H1 (cell line): ENCODE data around the gene ESRRB. TPM values are rescaled to one million over a fixed set of nuclear protein-coding genes. Genes with fewer than 3 reads are reported as not detected.

Experiments
- EP300 ChIP-seq, 2 experiments: IDR thresholded peaks; 1 replicate in 1 of 2; 2 replicates in 1 of 2; pipeline ENCODE4 v1.6.1; 2011 to 2012; ENCODE audit warnings: low read depth in 2 of 2, low read length in 2 of 2, mild to moderate bottlenecking in 2 of 2, borderline replicate concordance in 1 of 2, inconsistent platforms in 1 of 2, moderate library complexity in 1 of 2
- FOSL1 ChIP-seq: IDR thresholded peaks from 2 replicates; pipeline ENCODE4 v1.6.1; 2011; ENCODE audit warnings: mild to moderate bottlenecking, low read depth, low read length, moderate library complexity; ENCODE audit not compliant: insufficient read depth
- KDM4A ChIP-seq: IDR thresholded peaks from one replicate; pipeline ENCODE4 v1.7.1; 2012; ENCODE audit warnings: low read depth, mild to moderate bottlenecking, moderate library complexity, low read length, inconsistent platforms; ENCODE audit not compliant: severe bottlenecking
- PHF8 ChIP-seq: fragments of 200-600 bp; sonication (generic); conservative IDR thresholded peaks from 2 replicates; pipeline ENCODE4 v1.7.1; 2012; ENCODE audit warnings: low read depth, mild to moderate bottlenecking, inconsistent platforms, low read length, moderate library complexity
- RAD21 ChIP-seq, 2 experiments: IDR thresholded peaks in 1 of 2; conservative IDR thresholded peaks in 1 of 2; 2 replicates each; pipeline ENCODE4 v1.6.1; 2011; ENCODE audit warnings: low read depth in 2 of 2, low read length in 2 of 2, improper control_type of control experiment in 1 of 2, inconsistent platforms in 1 of 2, mild to moderate bottlenecking in 1 of 2, moderate library complexity in 1 of 2
- TEAD4 ChIP-seq: IDR thresholded peaks from 2 replicates; pipeline ENCODE4 v1.6.1; 2012; ENCODE audit warnings: low read depth, low read length, inconsistent platforms, mixed read lengths
- USF2 ChIP-seq: IDR thresholded peaks from 2 replicates; pipeline ENCODE4 v1.6.1; 2011; ENCODE audit warnings: low read length, improper control_type of control experiment
- polyA plus RNA-seq, 7 experiments: library from polyadenylated mRNA; depleted of rRNA in 3 of 7; stranded (reverse) in 5 of 7; unstranded in 2 of 7; fragments of >200 nt in 5 of 7; fragments of 200-250 nt in 2 of 7; gene quantifications; 1 replicate in 5 of 7; 2 replicates in 1 of 7; 4 replicates in 1 of 7; pipeline versions ENCODE4 v1.2.1 to v1.2.3, GENCODE V29; 2011 to 2013; ENCODE audit warnings: missing spikeins in 2 of 7, mixed read lengths in 2 of 7
- total RNA-seq: library from RNA; stranded (reverse); fragmentation: NEBNext Ultra II Directional; extraction: Animal tissue kit (Norgen Biotek cat#: 25700); gene quantifications from 2 replicates; pipeline ENCODE4 v1.2.1, GENCODE V29; 2021

ESRRB gene
- total and polyA plus RNA-seq, 2 of the 8 experiments (the other 6 are each of a cell fraction or from before 2014, with no cell fraction given): 0.29 to 0.45 TPM

- TF ChIP-seq RAD21 (IDR thresholded peaks at IDR 0.05 in 1 of 2, conservative IDR thresholded peaks at IDR 0.05 in 1 of 2; ENCODE audit: low read depth in 2 of 2, low read length in 2 of 2): no peak
- no peak for TF ChIP-seq PHF8
- no peak for TF ChIP-seq EP300 (IDR thresholded peaks at IDR 0.05; ENCODE audit: borderline replicate concordance in 1 of 2, low read depth in 2 of 2, low read length in 2 of 2)
- TF ChIP-seq TEAD4: no peak
- TF ChIP-seq KDM4A: no peak
- TF ChIP-seq USF2: no peak
- TF ChIP-seq FOSL1: no peak
These were observed 70.5 kb downstream of the ESRRB start (continued) for GRCh38 chr14:76446486-76446885.
